RPMI7951 (cell line): Measurements from ENCODE around the gene VPREB1. TPM values are rescaled to one million over a fixed set of nuclear protein-coding genes. Genes with fewer than 3 reads are reported as not detected.
"Not testable (repeated sequence)": the region's sequence is repeated elsewhere in the genome, so short reads cannot be mapped to it uniquely, and the experiment has no call there.

ENCODE experiments used
- DNase-seq: peaks from one replicate; pipeline ENCODE4 v3.0.0-alpha.2; 2012; ENCODE audit warnings: low read depth
- total RNA-seq: library from RNA; depleted of rRNA; stranded (reverse); fragments of >200 nt; shearing (Covaris generic); gene quantifications from 2 replicates; pipeline ENCODE4 v1.2.3, GENCODE V29; 2014

Gene VPREB1
- total RNA-seq, 1 experiment from 2014 or later: not detected

DNA sequence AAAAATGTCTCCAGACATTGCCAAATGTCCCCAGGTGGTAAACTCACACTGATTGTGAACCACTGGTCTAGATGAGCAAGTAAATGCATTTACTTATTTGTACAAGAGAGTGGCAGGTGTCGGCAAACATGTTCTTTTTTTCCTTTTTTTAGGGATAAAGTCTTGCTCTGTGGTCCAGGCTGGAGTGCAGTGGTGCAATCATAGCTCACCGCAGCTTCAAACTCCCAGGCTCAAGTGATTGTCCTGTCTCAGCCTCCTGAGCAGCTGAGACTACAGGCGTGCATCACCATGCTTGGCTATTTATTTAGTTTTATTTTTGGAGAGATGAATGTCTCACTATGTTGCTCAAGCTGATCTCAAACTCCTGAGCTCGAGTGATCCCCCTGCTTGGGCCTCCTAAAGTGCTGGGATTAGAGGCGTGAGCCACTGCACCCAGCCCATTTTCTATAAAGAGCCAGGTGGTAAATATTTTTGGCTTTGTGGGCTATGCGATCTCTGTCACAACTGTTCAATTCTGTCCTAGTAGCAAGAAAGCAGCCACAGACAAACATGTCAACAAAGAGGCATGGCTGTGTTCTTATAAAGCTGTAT is 1.4 kb downstream of the VPREB1 start:
- no peak for DNase-seq

DNA sequence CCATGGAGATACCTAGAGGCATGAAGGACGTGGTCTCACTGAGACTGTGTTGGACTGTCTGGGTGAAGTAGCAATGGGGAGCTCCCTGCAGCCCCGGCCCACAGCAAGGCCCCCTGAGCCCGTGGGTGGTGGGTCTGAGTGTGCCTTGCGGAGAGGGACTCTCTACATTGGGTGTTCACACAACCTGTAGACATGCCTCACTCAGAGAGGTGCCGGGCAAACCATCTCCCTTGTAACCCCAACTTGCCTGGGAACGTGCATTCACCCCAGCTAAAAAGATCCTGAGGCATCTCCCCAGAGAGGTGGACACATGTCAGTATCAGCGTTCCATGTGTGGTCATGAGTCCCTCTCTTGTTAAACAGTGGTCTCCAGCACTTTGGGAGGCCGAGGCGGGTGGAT is 2.1 kb downstream of the VPREB1 start:
- DNase-seq: no peak

GRCh38 chr22:22248878-22249277 is 4.3 kb downstream of the VPREB1 start:
- DNase-seq: no peak

GRCh38 chr22:22250651-22251050 is 6.1 kb downstream of the VPREB1 start:
- not testable (repeated sequence) for DNase-seq

DNA sequence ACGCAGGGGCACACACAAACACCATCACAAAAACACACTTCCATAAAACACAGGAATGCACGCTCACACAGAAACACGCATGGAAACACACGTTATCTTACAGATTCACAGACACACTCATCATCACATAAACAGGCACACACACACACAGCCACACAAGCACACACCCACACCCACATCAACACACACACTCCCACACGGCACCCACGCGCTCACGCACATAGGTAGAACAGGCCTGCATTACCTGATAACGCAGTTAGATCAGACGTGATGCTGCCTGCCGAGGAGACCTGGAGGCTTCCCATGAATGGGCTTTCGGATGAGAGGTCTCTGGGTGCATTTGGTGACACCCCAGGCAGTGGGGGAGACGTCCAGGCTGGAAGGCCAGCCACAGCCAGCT is 11.5 kb downstream of the VPREB1 start:
- DNase-seq: not testable (repeated sequence)

DNA sequence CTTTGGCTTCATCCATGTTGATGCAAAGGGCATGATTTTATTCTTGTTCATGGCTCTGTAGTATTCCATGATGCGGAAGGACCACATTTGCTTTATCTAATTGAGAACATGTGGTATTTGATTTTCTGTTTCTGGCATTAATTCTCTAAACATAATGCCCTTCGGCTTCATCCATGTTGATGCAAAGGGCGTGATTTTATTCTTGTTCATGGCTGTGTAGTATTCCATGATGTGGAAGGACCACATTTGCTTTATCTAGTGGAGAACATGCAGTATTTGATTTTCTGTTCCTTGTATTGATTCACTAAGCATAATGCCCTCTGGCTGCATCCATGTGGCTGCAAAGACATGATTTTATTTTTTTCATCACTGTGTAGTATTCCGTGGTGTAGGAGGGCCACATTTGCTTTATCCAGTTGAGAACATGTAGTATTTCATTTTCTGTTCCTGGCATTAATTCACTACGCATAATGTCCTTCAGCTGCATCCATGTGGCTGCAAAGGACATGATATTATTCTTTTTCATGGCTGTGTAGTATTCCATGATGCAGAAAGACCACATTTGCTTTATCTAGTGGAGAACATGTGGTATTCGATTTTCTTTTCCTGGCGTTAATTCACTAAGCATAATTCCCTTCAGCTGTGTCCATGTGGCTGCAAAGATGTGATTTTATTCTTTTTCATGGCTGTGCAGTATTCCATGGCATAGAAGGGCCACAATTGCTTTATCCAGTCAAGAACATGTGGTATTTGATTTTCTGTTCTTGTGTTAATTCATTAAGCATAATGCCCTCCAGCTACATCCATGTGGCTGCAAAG is 14.2 kb downstream of the VPREB1 start:
- not testable (repeated sequence) for DNase-seq

GRCh38 chr22:22260169-22260568 is 15.6 kb downstream of the VPREB1 start:
- not testable (repeated sequence) for DNase-seq

DNA sequence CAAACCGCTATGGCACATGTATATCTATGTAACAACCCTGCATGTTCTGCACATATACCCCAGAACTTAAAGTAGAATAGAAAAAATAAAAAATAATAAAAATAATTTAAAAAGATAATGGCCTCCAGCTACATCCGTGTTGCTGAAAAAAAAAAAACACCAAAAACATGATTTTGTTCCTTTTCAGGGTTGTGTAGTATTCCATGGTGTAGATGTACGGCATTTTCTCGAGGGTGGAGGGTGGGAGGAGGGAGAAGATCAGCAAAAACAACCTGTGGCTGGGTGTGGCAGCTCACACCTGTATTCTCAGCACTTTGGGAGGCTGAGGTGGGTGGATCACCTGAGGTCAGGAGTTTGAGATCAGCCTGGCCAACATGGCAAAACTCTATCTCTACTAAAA is 16.0 kb downstream of the VPREB1 start:
- DNase-seq: not testable (repeated sequence)

GRCh38 chr22:22262332-22263074 is 17.9 kb downstream of the VPREB1 start:
- peak; percentile 53 for DNase-seq

- DNase-seq: not testable (repeated sequence)
Observed at GRCh38 chr22:22263823-22264222, 19.2 kb downstream of the VPREB1 start.

DNA sequence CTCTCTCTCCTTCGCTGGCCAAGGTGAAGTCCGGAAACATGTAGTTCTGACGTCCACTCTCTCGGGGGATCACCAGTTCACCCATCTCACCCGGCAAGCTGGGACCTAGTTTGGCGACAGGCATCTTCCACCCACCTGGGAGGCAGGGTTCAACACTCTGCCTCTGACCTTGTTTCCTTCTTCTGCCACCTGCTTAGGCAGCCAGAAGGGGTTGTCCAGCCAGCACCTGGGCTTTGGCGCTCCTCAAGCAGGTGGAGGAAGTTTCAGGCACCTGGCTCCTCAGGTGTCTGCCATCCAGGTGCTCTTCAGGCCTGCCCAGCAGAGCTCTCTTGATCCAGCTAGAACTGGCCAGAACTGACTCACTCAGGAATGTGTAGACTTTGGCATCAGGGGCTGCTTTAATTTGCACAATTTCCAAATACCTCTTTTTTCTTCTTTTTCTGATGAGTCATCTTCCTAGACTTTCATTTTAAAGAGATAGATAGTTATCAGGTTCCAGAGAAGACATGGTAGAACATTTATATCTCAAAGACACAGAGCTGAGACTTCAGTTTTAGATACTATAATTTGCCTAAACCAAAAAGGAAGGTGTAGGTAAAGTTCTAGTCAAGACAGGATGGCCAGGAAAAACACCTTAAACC is 25.6 kb downstream of the VPREB1 start:
- not testable (repeated sequence) for DNase-seq

DNA sequence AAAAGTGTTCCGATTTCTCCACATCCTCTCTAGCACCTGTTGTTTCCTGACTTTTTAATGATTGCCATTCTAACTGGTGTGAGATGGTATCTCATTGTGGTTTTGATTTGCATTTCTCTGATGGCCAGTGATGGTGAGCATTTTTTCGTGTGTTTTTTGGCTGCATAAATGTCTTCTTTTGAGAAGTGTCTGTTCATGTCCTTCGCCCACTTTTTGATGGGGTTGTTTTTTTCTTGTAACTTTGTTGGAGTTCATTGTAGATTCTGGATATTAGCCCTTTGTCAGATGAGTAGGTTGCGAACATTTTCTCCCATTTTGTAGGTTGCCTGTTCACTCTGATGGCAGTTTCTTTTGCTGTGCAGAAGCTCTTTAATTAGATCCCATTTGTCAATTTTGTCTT is 32.8 kb downstream of the VPREB1 start:
- not testable (repeated sequence) for DNase-seq

- not testable (repeated sequence) for DNase-seq
Observed at GRCh38 chr22:22284962-22285756, 40.6 kb downstream of the VPREB1 start.

- not testable (repeated sequence) for DNase-seq
Observed at GRCh38 chr22:22286390-22287105, 42.0 kb downstream of the VPREB1 start.

- DNase-seq: not testable (repeated sequence)
Observed at GRCh38 chr22:22287106-22287626, 42.6 kb downstream of the VPREB1 start.

GRCh38 chr22:22289666-22290065 is 45.1 kb downstream of the VPREB1 start:
- not testable (repeated sequence) for DNase-seq

DNA sequence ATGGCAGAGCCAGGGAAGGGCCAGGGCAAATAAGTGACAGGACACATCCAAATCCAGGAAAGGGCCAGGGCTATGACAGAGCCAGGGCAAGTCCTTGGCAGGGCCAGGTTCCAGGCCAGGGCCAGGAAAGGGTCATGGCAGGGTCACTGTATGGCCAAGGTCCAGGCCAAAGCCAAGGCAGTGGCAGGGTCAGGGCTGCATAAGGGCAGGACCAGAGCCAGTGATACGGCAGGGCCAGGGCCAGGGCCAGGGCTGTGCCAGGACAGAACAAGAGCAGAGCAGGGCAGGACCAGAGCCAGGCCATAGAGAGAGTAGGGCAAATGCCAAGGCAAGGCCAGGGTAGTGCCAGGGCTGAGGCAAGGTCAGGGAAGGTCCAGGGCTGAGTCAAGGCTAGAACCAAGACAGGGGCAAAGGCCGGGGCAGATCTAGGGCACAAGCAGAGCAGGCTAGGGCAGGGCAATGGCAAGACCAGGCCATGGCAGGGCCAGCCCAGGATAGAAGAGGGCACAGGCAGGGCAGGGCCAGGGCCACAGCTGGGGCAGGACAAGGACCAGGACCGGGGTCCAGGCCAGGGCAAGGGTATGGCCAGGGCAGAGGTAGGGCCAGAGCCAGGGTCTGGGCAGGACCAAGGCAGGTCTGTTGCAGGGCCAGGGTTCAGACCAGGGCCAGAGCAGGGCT is 46.7 kb downstream of the VPREB1 start:
- DNase-seq: not testable (repeated sequence)

DNA sequence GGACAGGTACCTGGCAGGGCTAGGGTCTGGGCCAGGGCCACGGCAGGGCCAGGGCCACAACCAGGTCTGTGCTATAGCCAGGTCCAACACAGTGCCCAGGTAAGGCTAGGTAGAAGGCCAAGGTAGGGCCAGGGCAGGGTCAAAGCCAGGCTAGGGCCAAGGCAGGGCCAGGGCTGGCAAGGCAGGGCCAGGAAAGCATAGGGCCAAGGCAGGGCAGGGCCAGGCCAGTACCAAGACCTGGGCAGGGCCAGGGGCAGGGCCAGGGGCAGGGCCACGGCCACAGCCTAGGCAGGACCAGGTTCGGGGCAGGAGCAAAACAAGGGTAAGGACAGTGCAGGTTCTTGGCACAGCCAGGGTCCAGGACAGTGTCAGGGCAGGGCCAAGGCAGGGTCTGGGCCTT is 48.1 kb downstream of the VPREB1 start:
- not testable (repeated sequence) for DNase-seq

DNA sequence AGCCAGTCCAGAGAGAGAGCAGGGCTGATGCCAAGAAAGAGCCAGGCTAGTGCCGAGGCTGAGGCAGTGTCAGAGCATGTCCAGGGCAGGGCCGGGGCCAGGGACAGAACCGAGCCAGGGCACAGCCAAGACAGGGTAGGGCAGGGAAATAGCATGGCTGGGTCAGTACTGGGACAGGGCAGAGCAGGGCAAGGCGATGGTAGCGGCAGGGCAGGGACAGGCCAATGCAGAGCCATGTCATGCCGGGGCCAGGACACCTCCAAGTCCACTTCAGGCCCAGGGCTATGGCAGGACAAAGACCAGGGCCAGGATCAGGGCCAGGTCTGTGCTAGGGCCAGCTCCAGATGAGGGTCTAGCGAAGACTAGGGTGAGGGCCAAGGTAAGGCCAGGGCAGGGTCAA is 48.9 kb downstream of the VPREB1 start:
- not testable (repeated sequence) for DNase-seq

- DNase-seq: not testable (repeated sequence)
Observed at GRCh38 chr22:22294641-22295040, 50.1 kb downstream of the VPREB1 start.
